Liver (tissue), 3 donors: ENCODE results near the gene MTHFD2L.

Source experiments
- CTCF ChIP-seq: fragments of 150-350 bp; IDR thresholded peaks from 2 replicates; pipeline ENCODE4 v1.5.1; 2017; ENCODE audit warnings: improper control_type of control experiment, low read depth, low read length; ENCODE audit not compliant: missing input control
- GABPA ChIP-seq, 2 donors: IDR thresholded peaks in 1 of 2; conservative IDR thresholded peaks in 1 of 2; 2 replicates each; pipeline ENCODE4 v1.6.1; 2016; ENCODE audit warnings: antibody characterized with exemption in 2 of 2, mild to moderate bottlenecking in 1 of 2, moderate library complexity in 1 of 2
- JUND ChIP-seq, 2 donors: IDR thresholded peaks; 2 replicates each; pipeline ENCODE4 v1.6.1; 2016; ENCODE audit warnings: antibody characterized with exemption in 2 of 2
- RAD21 ChIP-seq, 2 donors: IDR thresholded peaks; 2 replicates each; pipeline ENCODE4 v1.6.1; 2016; ENCODE audit warnings: antibody characterized with exemption in 2 of 2, mild to moderate bottlenecking in 2 of 2
- REST ChIP-seq: IDR thresholded peaks from 2 replicates; pipeline ENCODE4 v1.6.1; 2016; ENCODE audit warnings: antibody characterized with exemption, mild to moderate bottlenecking
- RXRA ChIP-seq, 2 donors: IDR thresholded peaks; 2 replicates each; pipeline ENCODE4 v1.6.1; 2017 to 2018; ENCODE audit warnings: antibody characterized with exemption in 2 of 2, mild to moderate bottlenecking in 1 of 2
- SP1 ChIP-seq: IDR thresholded peaks from 2 replicates; pipeline ENCODE4 v1.6.1; 2018; ENCODE audit warnings: antibody characterized with exemption, mild to moderate bottlenecking
- TAF1 ChIP-seq: conservative IDR thresholded peaks from 2 replicates; pipeline ENCODE4 v1.6.1; 2016; ENCODE audit warnings: antibody characterized with exemption, mild to moderate bottlenecking
- YY1 ChIP-seq: IDR thresholded peaks from 2 replicates; pipeline ENCODE4 v1.6.1; 2016; ENCODE audit warnings: antibody characterized with exemption, mild to moderate bottlenecking
- TF ChIP-seq, protein P1 (sequence below): IDR thresholded peaks from 2 replicates; pipeline ENCODE4 v1.6.1; 2016; ENCODE audit warnings: antibody characterized with exemption
- donor health status: healthy.
- donor health status: healthy.

DNA sequence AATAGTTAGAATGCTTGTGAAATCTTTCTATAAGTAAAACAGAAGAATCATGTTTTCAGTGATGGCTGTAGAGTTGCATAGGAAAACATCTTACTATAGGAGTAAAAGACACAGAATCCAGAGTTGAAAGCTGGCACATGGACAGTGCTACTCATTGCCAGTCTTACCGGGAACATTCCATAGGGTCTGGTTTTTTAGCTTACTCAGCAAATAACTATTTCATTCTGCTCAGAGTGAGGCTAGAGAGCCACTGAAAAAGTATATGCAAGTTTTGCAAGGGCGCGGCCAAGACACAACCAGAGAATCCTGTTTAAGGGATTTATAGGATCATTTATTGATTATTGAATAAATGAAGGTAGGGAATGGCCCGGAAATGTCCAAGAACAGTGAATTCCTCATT lies 60.3 kb downstream of the MTHFD2L start:
- TF ChIP-seq TAF1 (no peak), RAD21 (IDR thresholded peaks at IDR 0.05) (no peak), CTCF (no peak), REST (no peak), JUND (IDR thresholded peaks at IDR 0.05) (no peak), RXRA (IDR thresholded peaks at IDR 0.05) (no peak), YY1 (no peak), SP1 (no peak), GABPA (IDR thresholded peaks at IDR 0.05 in 1 of 2, conservative IDR thresholded peaks at IDR 0.05 in 1 of 2) (no peak)
- TF ChIP-seq, protein P1, sequence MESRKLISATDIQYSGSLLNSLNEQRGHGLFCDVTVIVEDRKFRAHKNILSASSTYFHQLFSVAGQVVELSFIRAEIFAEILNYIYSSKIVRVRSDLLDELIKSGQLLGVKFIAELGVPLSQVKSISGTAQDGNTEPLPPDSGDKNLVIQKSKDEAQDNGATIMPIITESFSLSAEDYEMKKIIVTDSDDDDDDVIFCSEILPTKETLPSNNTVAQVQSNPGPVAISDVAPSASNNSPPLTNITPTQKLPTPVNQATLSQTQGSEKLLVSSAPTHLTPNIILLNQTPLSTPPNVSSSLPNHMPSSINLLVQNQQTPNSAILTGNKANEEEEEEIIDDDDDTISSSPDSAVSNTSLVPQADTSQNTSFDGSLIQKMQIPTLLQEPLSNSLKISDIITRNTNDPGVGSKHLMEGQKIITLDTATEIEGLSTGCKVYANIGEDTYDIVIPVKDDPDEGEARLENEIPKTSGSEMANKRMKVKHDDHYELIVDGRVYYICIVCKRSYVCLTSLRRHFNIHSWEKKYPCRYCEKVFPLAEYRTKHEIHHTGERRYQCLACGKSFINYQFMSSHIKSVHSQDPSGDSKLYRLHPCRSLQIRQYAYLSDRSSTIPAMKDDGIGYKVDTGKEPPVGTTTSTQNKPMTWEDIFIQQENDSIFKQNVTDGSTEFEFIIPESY = no peak
